ENCODE results near the gene ADORA3. TPM values are rescaled to one million over a fixed set of nuclear protein-coding genes. Genes with fewer than 3 reads are reported as not detected.

The ADORA3 gene
- total and polyA plus RNA-seq, 2 donors (not counting 1 experiment from before 2014, with no cell fraction given) = not detected

DNA sequence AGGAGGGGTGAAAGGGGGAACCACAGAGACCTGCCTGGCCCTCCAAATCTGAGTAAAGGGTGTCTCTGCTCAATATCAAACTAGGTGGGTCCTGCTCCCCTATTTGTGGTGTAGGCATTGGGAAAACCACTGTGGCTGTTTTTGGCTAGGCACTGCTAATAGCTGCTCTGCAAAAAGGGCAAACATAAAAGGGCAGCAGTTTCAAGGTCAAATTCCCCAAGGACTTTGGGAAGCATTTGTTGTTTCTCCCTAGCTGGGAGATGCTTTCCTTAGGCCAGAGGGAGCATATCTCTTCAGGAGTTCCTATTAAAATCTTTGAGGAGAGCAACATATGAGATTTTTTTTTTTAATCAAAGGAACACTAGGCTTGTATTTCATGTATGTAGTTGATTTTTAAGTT is 27.2 kb downstream of the ADORA3 start:
- Histone ChIP-seq H3K4me2 (ENCODE audit: extremely low read depth, insufficient read depth, low read length) (no peak overlapping the region), H3K9me3 (ENCODE audit: control insufficient read depth, insufficient read depth, low read depth, low read length) (no peaks in the 10 kb centered on the region), H3K79me2 (ENCODE audit: control insufficient read depth, insufficient read depth, low read length) (no peaks in the 10 kb centered on the region), H3K4me1 (ENCODE audit: control insufficient read depth, extremely low read depth, insufficient read depth, low read length) (no peaks in the 10 kb centered on the region), H3K27ac (ENCODE audit: insufficient read depth, low read length) (no peak overlapping the region), H3K27me3 (ENCODE audit: control insufficient read depth, insufficient read depth, low read length) (no peaks in the 10 kb centered on the region), H3K9ac (ENCODE audit: insufficient read depth, low read length) (no peak overlapping the region), H4K20me1 (ENCODE audit: control insufficient read depth, extremely low read depth, insufficient read depth, low read length) (no peaks in the 10 kb centered on the region), H2AFZ (ENCODE audit: low read length) (no peak overlapping the region), H3K4me3 (replicated peaks in 1 of 4; ENCODE audit: control extremely low read depth in 1 of 4, insufficient read depth in 1 of 4, low read depth in 3 of 4, low read length in 4 of 4) (no peak overlapping the region), H3K36me3 (ENCODE audit: control insufficient read depth, insufficient read depth, low read length) (no peaks in the 10 kb centered on the region)
- DNase-seq (ENCODE audit: low read depth in 2 of 2) = no peak
- no peak for TF ChIP-seq EZH2 (IDR thresholded peaks at IDR 0.05; ENCODE audit: low read length, missing control alignments)

DNA sequence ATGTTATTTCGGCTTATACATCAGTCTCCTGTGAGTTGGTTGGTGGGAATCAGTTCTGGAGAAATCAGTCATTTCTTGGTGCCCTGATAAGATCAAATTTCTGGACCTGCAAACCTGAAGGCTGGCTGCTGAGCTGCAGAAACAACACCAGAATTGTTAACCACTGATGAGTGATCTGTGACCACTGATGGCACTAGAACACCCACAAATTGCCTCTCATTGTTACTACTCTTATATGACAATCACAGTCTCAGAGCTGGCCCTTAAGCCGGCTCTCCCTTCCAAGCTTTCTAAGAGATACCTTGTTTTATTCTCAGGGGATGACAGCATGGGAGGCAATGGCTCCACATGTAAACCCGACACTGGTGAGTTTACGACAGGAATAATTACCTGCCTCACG is 27.7 kb downstream of the ADORA3 start:
- Histone ChIP-seq H3K27me3 (ENCODE audit: control insufficient read depth, insufficient read depth, low read length) (no peaks in the 10 kb centered on the region), H3K79me2 (ENCODE audit: control insufficient read depth, insufficient read depth, low read length) (no peaks in the 10 kb centered on the region), H3K4me3 (replicated peaks in 1 of 4; ENCODE audit: control extremely low read depth in 1 of 4, insufficient read depth in 1 of 4, low read depth in 3 of 4, low read length in 4 of 4) (no peak overlapping the region), H3K4me1 (ENCODE audit: control insufficient read depth, extremely low read depth, insufficient read depth, low read length) (no peaks in the 10 kb centered on the region), H3K9ac (ENCODE audit: insufficient read depth, low read length) (no peak overlapping the region), H2AFZ (ENCODE audit: low read length) (no peak overlapping the region), H3K4me2 (ENCODE audit: extremely low read depth, insufficient read depth, low read length) (no peak overlapping the region), H3K36me3 (ENCODE audit: control insufficient read depth, insufficient read depth, low read length) (no peaks in the 10 kb centered on the region), H3K9me3 (ENCODE audit: control insufficient read depth, insufficient read depth, low read depth, low read length) (no peaks in the 10 kb centered on the region), H3K27ac (ENCODE audit: insufficient read depth, low read length) (no peak overlapping the region), H4K20me1 (ENCODE audit: control insufficient read depth, extremely low read depth, insufficient read depth, low read length) (no peaks in the 10 kb centered on the region)
- no peak for DNase-seq (ENCODE audit: low read depth in 2 of 2)
- TF ChIP-seq, protein P1, sequence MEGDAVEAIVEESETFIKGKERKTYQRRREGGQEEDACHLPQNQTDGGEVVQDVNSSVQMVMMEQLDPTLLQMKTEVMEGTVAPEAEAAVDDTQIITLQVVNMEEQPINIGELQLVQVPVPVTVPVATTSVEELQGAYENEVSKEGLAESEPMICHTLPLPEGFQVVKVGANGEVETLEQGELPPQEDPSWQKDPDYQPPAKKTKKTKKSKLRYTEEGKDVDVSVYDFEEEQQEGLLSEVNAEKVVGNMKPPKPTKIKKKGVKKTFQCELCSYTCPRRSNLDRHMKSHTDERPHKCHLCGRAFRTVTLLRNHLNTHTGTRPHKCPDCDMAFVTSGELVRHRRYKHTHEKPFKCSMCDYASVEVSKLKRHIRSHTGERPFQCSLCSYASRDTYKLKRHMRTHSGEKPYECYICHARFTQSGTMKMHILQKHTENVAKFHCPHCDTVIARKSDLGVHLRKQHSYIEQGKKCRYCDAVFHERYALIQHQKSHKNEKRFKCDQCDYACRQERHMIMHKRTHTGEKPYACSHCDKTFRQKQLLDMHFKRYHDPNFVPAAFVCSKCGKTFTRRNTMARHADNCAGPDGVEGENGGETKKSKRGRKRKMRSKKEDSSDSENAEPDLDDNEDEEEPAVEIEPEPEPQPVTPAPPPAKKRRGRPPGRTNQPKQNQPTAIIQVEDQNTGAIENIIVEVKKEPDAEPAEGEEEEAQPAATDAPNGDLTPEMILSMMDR (conservative IDR thresholded peaks at IDR 0.05 in 1 of 2, IDR thresholded peaks at IDR 0.05 in 1 of 2; ENCODE audit: low read depth in 1 of 2, low read length in 2 of 2) = no peak
- no peak for TF ChIP-seq EZH2 (IDR thresholded peaks at IDR 0.05; ENCODE audit: low read length, missing control alignments)

DNA sequence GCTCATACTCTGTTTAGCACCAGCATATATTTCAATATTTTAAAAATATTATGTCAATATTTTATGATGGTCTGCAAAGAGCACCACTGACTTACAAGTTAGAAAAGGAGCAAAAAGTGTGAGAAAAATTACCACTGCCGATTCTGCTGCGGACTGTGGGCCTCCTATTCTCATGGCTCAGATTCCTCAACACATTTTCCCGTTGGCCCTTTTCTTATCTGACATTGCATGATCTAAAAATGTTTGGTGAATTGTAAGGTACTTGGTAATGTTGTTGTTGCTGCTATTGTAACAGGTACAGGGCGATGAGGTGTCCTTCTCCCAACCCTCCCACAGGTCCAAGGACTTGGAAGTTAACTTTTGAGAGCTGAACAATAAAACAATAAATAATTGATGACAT is 28.9 kb downstream of the ADORA3 start:
- no peak overlapping the region for H3K4me2 ChIP-seq (ENCODE audit: extremely low read depth, insufficient read depth, low read length)
- H3K27me3 ChIP-seq (ENCODE audit: control insufficient read depth, insufficient read depth, low read length) = no peaks in the 10 kb centered on the region
- H3K79me2 ChIP-seq (ENCODE audit: control insufficient read depth, insufficient read depth, low read length) = no peaks in the 10 kb centered on the region
- H4K20me1 ChIP-seq (ENCODE audit: control insufficient read depth, extremely low read depth, insufficient read depth, low read length) = no peaks in the 10 kb centered on the region
- H3K27ac ChIP-seq (ENCODE audit: insufficient read depth, low read length) = no peak overlapping the region
- H3K36me3 ChIP-seq (ENCODE audit: control insufficient read depth, insufficient read depth, low read length) = no peaks in the 10 kb centered on the region
- no peaks in the 10 kb centered on the region for H3K4me1 ChIP-seq (ENCODE audit: control insufficient read depth, extremely low read depth, insufficient read depth, low read length)
- no peak overlapping the region for H2AFZ ChIP-seq (ENCODE audit: low read length)
- no peaks in the 10 kb centered on the region for H3K9me3 ChIP-seq (ENCODE audit: control insufficient read depth, insufficient read depth, low read depth, low read length)
- no peak for DNase-seq (ENCODE audit: low read depth in 2 of 2)
- TF ChIP-seq, protein P1 (conservative IDR thresholded peaks at IDR 0.05 in 1 of 2, IDR thresholded peaks at IDR 0.05 in 1 of 2; ENCODE audit: low read depth in 1 of 2, low read length in 2 of 2) = no peak
- TF ChIP-seq EZH2 (IDR thresholded peaks at IDR 0.05; ENCODE audit: low read length, missing control alignments) = no peak
- no peak overlapping the region for H3K9ac ChIP-seq (ENCODE audit: insufficient read depth, low read length)
- no peak overlapping the region for H3K4me3 ChIP-seq (replicated peaks in 1 of 4; ENCODE audit: control extremely low read depth in 1 of 4, insufficient read depth in 1 of 4, low read depth in 3 of 4, low read length in 4 of 4)
